GM19238 (cell line): ENCODE results near the gene LOXL3.
"Not testable (repeated sequence)": the region's sequence is repeated elsewhere in the genome, so short reads cannot be mapped to it uniquely, and the experiment has no call there.

ENCODE experiments used
- DNase-seq: peaks from one replicate; pipeline ENCODE4 v3.0.0; 2011; ENCODE audit warnings: low spot score; ENCODE audit not compliant: insufficient read length

The LOXL3 gene

GRCh38 chr2:74491648-74492544, 61.8 kb downstream of the LOXL3 start:
- DNase-seq: no peak

- DNase-seq: no peak
These were observed 63.8 kb downstream of the LOXL3 start for GRCh38 chr2:74489906-74490305.

DNA sequence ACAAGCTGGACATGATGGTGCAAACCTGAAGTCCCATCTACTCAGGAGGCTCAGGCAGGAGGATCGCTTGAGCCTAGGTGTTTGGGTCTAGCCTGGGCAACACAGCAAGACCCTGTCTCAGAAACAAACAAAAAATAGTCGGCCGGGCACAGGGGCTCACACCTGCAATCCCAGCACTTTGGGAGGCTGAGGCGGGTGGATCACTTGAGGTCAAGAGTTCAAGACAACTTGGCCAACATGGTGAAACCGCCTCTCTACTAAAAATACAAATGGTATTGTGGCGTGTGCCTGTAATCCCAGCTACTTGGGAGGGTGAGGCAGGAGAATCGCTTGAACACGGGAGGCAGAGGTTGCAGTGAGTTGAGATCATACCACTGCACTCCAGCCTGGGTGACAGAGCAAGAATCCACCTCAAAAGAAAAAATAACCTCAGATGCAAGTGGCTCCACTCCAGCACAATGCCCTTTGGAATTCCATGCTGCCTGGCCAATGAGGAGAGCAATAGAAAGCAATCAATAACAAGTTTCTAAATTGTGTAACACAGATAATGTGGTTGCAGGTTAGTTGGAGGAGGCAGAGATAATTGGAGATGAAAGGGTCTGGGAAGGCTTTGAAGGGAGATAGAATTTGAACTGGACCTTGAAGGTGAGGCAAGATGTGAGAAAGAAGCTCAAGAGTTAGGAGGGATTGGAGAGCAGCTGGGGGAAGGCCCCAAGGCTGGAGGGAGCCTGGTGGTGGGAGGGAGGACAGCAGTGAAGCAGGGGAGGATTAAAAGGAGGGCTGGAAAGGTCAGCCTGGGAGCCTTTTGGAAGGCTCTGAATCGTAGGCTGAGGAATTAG, 64.9 kb downstream of the LOXL3 start:
- no peak for DNase-seq

GRCh38 chr2:74486141-74486540, 67.6 kb downstream of the LOXL3 start:
- no peak for DNase-seq

DNA sequence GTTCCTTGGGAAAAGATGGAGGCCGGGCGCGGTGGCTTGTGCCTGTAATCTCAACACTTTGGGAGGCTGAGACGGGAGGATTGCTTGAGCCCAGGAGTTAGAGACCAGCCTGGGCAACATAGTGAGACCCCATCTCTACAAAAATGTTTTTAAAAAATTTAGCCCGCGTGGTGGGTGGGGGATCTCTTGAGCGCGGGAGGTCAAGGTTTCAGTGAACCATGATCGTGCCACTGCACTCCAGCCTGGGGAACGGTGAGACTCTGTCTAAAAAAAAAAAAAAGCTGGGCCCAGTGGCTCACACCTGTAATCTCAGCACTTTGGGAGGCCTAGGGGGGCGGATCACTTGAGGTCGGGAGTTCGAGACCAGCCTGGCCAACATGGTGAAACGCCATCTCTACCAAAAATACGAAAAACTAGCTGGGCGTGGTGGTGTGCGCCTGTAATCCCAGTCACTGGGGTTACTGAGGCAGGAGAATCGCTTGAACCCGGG, 70.0 kb downstream of the LOXL3 start:
- not testable (repeated sequence) for DNase-seq

DNA sequence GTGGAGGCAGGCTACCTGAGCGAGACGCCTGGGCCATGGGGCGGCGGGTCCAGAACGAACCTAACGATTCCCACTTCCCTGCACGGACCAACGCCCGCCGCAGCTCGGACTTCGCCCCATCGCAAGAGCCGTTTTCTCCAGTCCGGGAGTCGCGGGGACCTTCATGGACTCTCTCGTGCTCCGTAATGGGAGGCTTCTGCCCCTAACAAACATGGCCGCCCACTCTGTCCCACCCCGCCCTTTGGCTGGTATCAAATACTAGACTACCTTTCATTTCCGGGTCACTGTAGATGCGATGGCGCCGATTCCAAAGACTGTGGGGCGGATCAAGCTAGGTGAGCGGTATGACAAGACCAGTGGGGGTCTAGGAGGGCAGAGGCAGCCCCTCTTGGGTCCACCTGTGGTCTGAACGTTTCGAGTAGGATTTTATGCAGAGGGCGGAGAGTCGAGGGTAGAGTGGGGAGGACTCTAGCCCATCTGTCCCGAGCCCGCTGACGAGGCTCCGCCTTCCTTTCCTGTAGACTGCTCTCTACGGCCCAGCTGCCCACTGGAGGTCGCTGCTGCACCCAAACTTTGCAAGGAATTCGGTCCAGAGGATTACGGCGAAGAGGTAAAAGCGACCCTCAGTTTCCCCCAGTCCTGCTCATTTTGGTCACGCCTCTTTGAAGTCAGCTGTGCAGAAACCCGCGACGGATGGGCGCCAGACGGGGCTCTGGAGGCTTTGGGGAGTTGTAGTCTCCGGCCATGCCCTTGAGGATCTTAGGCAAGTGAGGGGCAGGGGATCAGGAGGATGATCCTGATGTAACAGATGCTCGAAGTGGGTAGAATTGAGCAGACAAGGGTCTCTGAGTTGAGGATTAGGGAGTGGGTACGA, 70.7 kb downstream of the LOXL3 start, which contains the start of the genes CCDC142 and TTC31:
Gene CCDC142 (minus strand): TSS at position 198 of the 874 bp plus-strand sequence. CDS start 161 bp downstream, at position 37.
Gene TTC31 (plus strand): TSS at position 281 of the 874 bp plus-strand sequence. CDS start 15 bp downstream, at position 296.
- DNase-seq: peak; percentile 87
